HepG2 (cell line): ENCODE data around the gene CRIM1. TPM values are rescaled to one million over a fixed set of nuclear protein-coding genes. Genes with fewer than 3 reads are reported as not detected.
A peak's percentile ranks its signal among the peaks of the same experiment; 100 is the strongest.

ENCODE experiments used
- ATAC-seq: fragments of 200-7000 bp; cut with Tn5 transposase; 3 replicates; pipeline ENCODE4 v1.9.1; 2020; ENCODE audit warnings: mild to moderate bottlenecking, moderate library complexity
- BruUV-seq: library from RNA; stranded (reverse); fragments of 400-500 nt; replicated peaks from 2 replicates; lab custom pipeline; 2021; lab: Mats Ljungman, UMichigan
- CTCF ChIA-PET: fragments of 300-600 bp; formaldehyde crosslinking; extraction: SDS; loops from one replicate; lab custom pipeline; 2021; ENCODE audit warnings: low total read pairs, inconsistent platforms, low intra/inter-chr PET ratio; lab: Yijun Ruan, JAX
- POLR2A ChIA-PET: fragments of 350-600 bp; sonication (Branson Sonifier 250); formaldehyde crosslinking; loops from one replicate; lab custom pipeline; 2020; ENCODE audit warnings: antibody characterized with exemption, inconsistent platforms; lab: Yijun Ruan, JAX
- DNase-seq: peaks from one replicate; pipeline ENCODE4 v3.0.0-alpha.2; 2015; ENCODE audit warnings: low spot score
- FAIRE-seq: peaks from 3 replicates; lab custom pipeline; 2011; peaks lifted over from hg19 to GRCh38; lab: Jason Lieb, UNC
- H2AFZ ChIP-seq: one replicate; pipeline ENCODE4 v1.6.1; 2011; ENCODE audit warnings: low read length, inconsistent platforms
- H3K27ac ChIP-seq: fragments of 300-600 bp; 3 replicates; pipeline ENCODE4 v1.8.0; 2011; ENCODE audit warnings: mixed run types, mild to moderate bottlenecking, mixed read lengths, low read length, inconsistent platforms; ENCODE audit not compliant: insufficient read depth; ENCODE audit errors: extremely low read length
- H3K27me3 ChIP-seq, 2 experiments: fragments of 200-600 bp in 1 of 2; 2 replicates in 1 of 2; 3 replicates in 1 of 2; pipeline versions ENCODE4 v1.6.0 to v1.8.0; 2011; ENCODE audit warnings: low read length in 2 of 2, mild to moderate bottlenecking in 2 of 2, moderate library complexity in 2 of 2, inconsistent platforms in 1 of 2; ENCODE audit not compliant: insufficient read depth in 2 of 2, control insufficient read depth in 1 of 2
- H3K36me3 ChIP-seq, 2 experiments: fragments of 200-600 bp in 1 of 2; replicated peaks in 1 of 2; 2 replicates in 1 of 2; 3 replicates in 1 of 2; pipeline versions ENCODE4 v1.5.1 to v1.8.0; 2011; ENCODE audit warnings: low read length in 2 of 2, inconsistent platforms in 1 of 2; ENCODE audit not compliant: insufficient read depth in 2 of 2, control insufficient read depth in 1 of 2
- H3K4me1 ChIP-seq: 2 replicates; pipeline ENCODE4 v1.5.1; 2012; ENCODE audit warnings: low read length, inconsistent platforms; ENCODE audit not compliant: insufficient read depth
- H3K4me2 ChIP-seq: 2 replicates; pipeline ENCODE4 v1.6.0; 2011; ENCODE audit warnings: low read depth, low read length, inconsistent platforms
- H3K4me3 ChIP-seq, 3 experiments: fragments of 200-600 bp in 1 of 3; sonication (generic), shearing (Covaris generic) in 1 of 3; replicated peaks in 1 of 3; 2 replicates each; pipeline ENCODE4 v1.5.1; 2011 to 2016; ENCODE audit warnings: low read length in 3 of 3, inconsistent platforms in 2 of 3, low read depth in 2 of 3, mild to moderate bottlenecking in 2 of 3, control low read depth in 1 of 3, mixed read lengths in 1 of 3; ENCODE audit not compliant: insufficient read depth in 1 of 3
- H3K79me2 ChIP-seq: one replicate; pipeline ENCODE4 v1.6.1; 2011; ENCODE audit warnings: low read length, inconsistent platforms; ENCODE audit not compliant: insufficient read depth
- H3K9ac ChIP-seq: 2 replicates; pipeline ENCODE4 v1.6.0; 2011; ENCODE audit warnings: mild to moderate bottlenecking, low read depth, low read length, inconsistent platforms; ENCODE audit not compliant: insufficient read depth
- H3K9me3 ChIP-seq: 2 replicates; pipeline ENCODE4 v1.5.1; 2012; ENCODE audit warnings: mild to moderate bottlenecking, low read length
- H4K20me1 ChIP-seq: 2 replicates; pipeline ENCODE4 v1.6.0; 2011; ENCODE audit warnings: inconsistent platforms, mild to moderate bottlenecking, low read length, moderate library complexity; ENCODE audit not compliant: insufficient read depth
- CCDC6 ChIP-seq: sonication (generic); formaldehyde crosslinking; IDR thresholded peaks from 2 replicates; pipeline ENCODE4 v1.8.1; 2022; ENCODE audit warnings: mild to moderate bottlenecking, missing genetic modification reagents, moderate library complexity
- CERS6 ChIP-seq: sonication (generic); formaldehyde crosslinking; IDR thresholded peaks from 2 replicates; pipeline ENCODE4 v1.5.0; 2020; ENCODE audit warnings: missing genetic modification reagents
- GTF2F1 ChIP-seq: fragments of 150-350 bp; IDR thresholded peaks from 2 replicates; pipeline ENCODE4 v1.6.1; 2014; ENCODE audit warnings: low read length
- HOXA3 ChIP-seq: sonication (generic); formaldehyde crosslinking; IDR thresholded peaks from 2 replicates; pipeline ENCODE4 v1.5.0; 2020; ENCODE audit warnings: missing genetic modification reagents
- PRDM10 ChIP-seq: sonication (generic); formaldehyde crosslinking; IDR thresholded peaks from 2 replicates; pipeline ENCODE4 v1.4.0; 2020; ENCODE audit warnings: low read depth, missing genetic modification reagents
- RARA ChIP-seq: IDR thresholded peaks from 2 replicates; pipeline ENCODE4 v1.6.1; 2016; ENCODE audit warnings: missing genetic modification reagents, missing compliant biosample characterization
- RFX3 ChIP-seq: IDR thresholded peaks from 2 replicates; pipeline ENCODE4 v1.6.1; 2016; ENCODE audit warnings: missing biosample characterization, missing genetic modification reagents
- SMAD9 ChIP-seq: sonication (generic); formaldehyde crosslinking; IDR thresholded peaks from 2 replicates; pipeline ENCODE4 v1.5.1; 2020; ENCODE audit warnings: mild to moderate bottlenecking, missing genetic modification reagents
- SOX13 ChIP-seq, 3 experiments: fragments of 450-650 bp in 1 of 3; sonication (generic) in 1 of 3; formaldehyde crosslinking in 1 of 3; IDR thresholded peaks in 2 of 3; conservative IDR thresholded peaks in 1 of 3; 2 replicates each; pipeline versions ENCODE4 v1.5.0 to v1.6.1; 2016 to 2020; ENCODE audit warnings: antibody characterized with exemption in 1 of 3, mild to moderate bottlenecking in 1 of 3, missing compliant biosample characterization in 1 of 3, missing genetic modification reagents in 1 of 3, moderate library complexity in 1 of 3
- TCF7 ChIP-seq: sonication (generic); IDR thresholded peaks from 2 replicates; pipeline ENCODE4 v1.6.1; 2016; ENCODE audit warnings: antibody characterized with exemption, low read depth
- ZBTB10 ChIP-seq: sonication (generic); formaldehyde crosslinking; IDR thresholded peaks from 2 replicates; pipeline ENCODE4 v1.4.0; 2020; ENCODE audit warnings: missing genetic modification reagents, borderline replicate concordance
- ZNF362 ChIP-seq: sonication (generic); formaldehyde crosslinking; IDR thresholded peaks from 2 replicates; pipeline ENCODE4 v1.4.0; 2020; ENCODE audit warnings: missing genetic modification reagents, mild to moderate bottlenecking, borderline replicate concordance
- ZNF570 ChIP-seq: sonication (generic); formaldehyde crosslinking; IDR thresholded peaks from 2 replicates; pipeline ENCODE4 v1.4.0; 2020; ENCODE audit warnings: mild to moderate bottlenecking, missing genetic modification reagents, borderline replicate concordance
- WGBS: methylation state at CpG from one replicate; pipeline ENCODE4 v1.1.6; 2017; ENCODE audit warnings: low lambda C conversion rate; 5-methylcytosine and 5-hydroxymethylcytosine counted together
- in situ Hi-C: cut with HindIII; loops from 2 replicates; pipeline ENCODE4 v1.10.0; 2017; ENCODE audit warnings: low pct_unique_long_range_greater_than_20kb; ENCODE audit not compliant: extremely low pct_ligation_motif_present
- intact Hi-C: fragments of 100-400 bp; cut with micrococcal nuclease; formaldehyde crosslinking; loops from one replicate; pipeline ENCODE4 v1.10.0; 2022; ENCODE audit not compliant: unreplicated experiment
- polyA plus RNA-seq, 8 experiments: library from polyadenylated mRNA; depleted of rRNA in 3 of 8; stranded (reverse) in 7 of 8; unstranded in 1 of 8; fragments of >200 nt; fragmentation: Illumina TruSeq in 4 of 8; extraction: Trizol in 4 of 8; gene quantifications; 2 replicates each; pipeline versions ENCODE4 v1.2.1 to v1.2.3, GENCODE V29; 2011 to 2016; ENCODE audit warnings: low read depth in 4 of 8, missing spikeins in 1 of 8, mixed read lengths in 1 of 8; ENCODE audit not compliant: insufficient read depth in 1 of 8
- total RNA-seq, 5 experiments: library from RNA; depleted of rRNA; stranded (reverse); fragments of >200 nt; fragmentation: Illumina TruSeq; extraction: Trizol; gene quantifications; 2 replicates each; pipeline ENCODE4 v1.2.3, GENCODE V29; 2016; ENCODE audit warnings: low read depth in 1 of 5

The CRIM1 gene
- total and polyA plus RNA-seq, 2 of the 13 experiments (the other 11 are each of a cell fraction or from before 2014, with no cell fraction given): 39.1 to 69.9 TPM

GRCh38 chr2:36413218-36413617 is 57.6 kb downstream of the CRIM1 start:
- no TSS peak for BruUV-seq
- Histone ChIP-seq H3K4me3 (no peak overlapping the region), H3K9ac (no peak overlapping the region), H3K9me3 (no peaks in the 10 kb centered on the region), H3K36me3 (peaks cover 8 to 20% of the 10 kb centered on the region in 2 experiments), H4K20me1 (peaks cover 23% of the 10 kb centered on the region), H2AFZ (no peak overlapping the region), H3K27me3 (no peaks in the 10 kb centered on the region), H3K79me2 (peaks cover 84% of the 10 kb centered on the region), H3K4me2 (no peak overlapping the region), H3K4me1 (peaks cover 51% of the 10 kb centered on the region), H3K27ac (peak overlapping the region; percentile 17)
- intact Hi-C loops: loop anchor here (5.0 kb wide), 1 partner anchor 39 kb away; no protein-coding TSS in a partner anchor
- in situ Hi-C loops: no loop called here
- ATAC-seq (peak; percentile 16; the same call in 1 of the 3 replicates), DNase-seq (peak; percentile 36), FAIRE-seq (no peak)
- CTCF ChIA-PET: no interaction called here
- WGBS: 84% methylated on average over 4 of the region's 4 CpGs
- POLR2A ChIA-PET: no interaction called here
- TF ChIP-seq SMAD9 (CRISPR knock-in tag) (no peak), CERS6 (CRISPR knock-in tag) (no peak), GTF2F1 (no peak), SOX13 (IDR thresholded peaks at IDR 0.05) (no peak), SOX13 (CRISPR knock-in tag; conservative IDR thresholded peaks at IDR 0.05 in 1 of 2, IDR thresholded peaks at IDR 0.05 in 1 of 2) (peak in 1 of 2 experiments; percentile 29; a peak in 1 of 4 replicates), TCF7 (peak; percentile 34; the same call in 1 of the 2 replicates), ZNF570 (CRISPR knock-in tag) (no peak), HOXA3 (no peak), ZNF362 (peak; percentile 54; the same call in 1 of the 2 replicates), CCDC6 (CRISPR knock-in tag) (no peak), ZBTB10 (CRISPR knock-in tag) (no peak), RFX3 (no peak), RARA (CRISPR knock-in tag) (peak; percentile 26; the same call in 1 of the 2 replicates), PRDM10 (CRISPR knock-in tag) (no peak)
